HepG2 (cell line): ENCODE data around the gene ARHGEF11. TPM values are rescaled to one million over a fixed set of nuclear protein-coding genes. Genes with fewer than 3 reads are reported as not detected.

Experiments
- ATAC-seq: fragments of 200-7000 bp; cut with Tn5 transposase; 3 replicates; pipeline ENCODE4 v1.9.1; 2020; ENCODE audit warnings: mild to moderate bottlenecking, moderate library complexity
- BruUV-seq: library from RNA; stranded (reverse); fragments of 400-500 nt; replicated peaks from 2 replicates; lab custom pipeline; 2021; lab: Mats Ljungman, UMichigan
- CTCF ChIA-PET: fragments of 300-600 bp; formaldehyde crosslinking; extraction: SDS; loops from one replicate; lab custom pipeline; 2021; ENCODE audit warnings: low total read pairs, inconsistent platforms, low intra/inter-chr PET ratio; lab: Yijun Ruan, JAX
- POLR2A ChIA-PET: fragments of 350-600 bp; sonication (Branson Sonifier 250); formaldehyde crosslinking; loops from one replicate; lab custom pipeline; 2020; ENCODE audit warnings: antibody characterized with exemption, inconsistent platforms; lab: Yijun Ruan, JAX
- DNase-seq: peaks from one replicate; pipeline ENCODE4 v3.0.0-alpha.2; 2015; ENCODE audit warnings: low spot score
- FAIRE-seq: peaks from 3 replicates; lab custom pipeline; 2011; peaks lifted over from hg19 to GRCh38; lab: Jason Lieb, UNC
- H2AFZ ChIP-seq: one replicate; pipeline ENCODE4 v1.6.1; 2011; ENCODE audit warnings: low read length, inconsistent platforms
- H3K27ac ChIP-seq: fragments of 300-600 bp; 3 replicates; pipeline ENCODE4 v1.8.0; 2011; ENCODE audit warnings: mixed run types, mild to moderate bottlenecking, mixed read lengths, low read length, inconsistent platforms; ENCODE audit not compliant: insufficient read depth; ENCODE audit errors: extremely low read length
- H3K27me3 ChIP-seq, 2 experiments: fragments of 200-600 bp in 1 of 2; 2 replicates in 1 of 2; 3 replicates in 1 of 2; pipeline versions ENCODE4 v1.6.0 to v1.8.0; 2011; ENCODE audit warnings: low read length in 2 of 2, mild to moderate bottlenecking in 2 of 2, moderate library complexity in 2 of 2, inconsistent platforms in 1 of 2; ENCODE audit not compliant: insufficient read depth in 2 of 2, control insufficient read depth in 1 of 2
- H3K36me3 ChIP-seq, 2 experiments: fragments of 200-600 bp in 1 of 2; replicated peaks in 1 of 2; 2 replicates in 1 of 2; 3 replicates in 1 of 2; pipeline versions ENCODE4 v1.5.1 to v1.8.0; 2011; ENCODE audit warnings: low read length in 2 of 2, inconsistent platforms in 1 of 2; ENCODE audit not compliant: insufficient read depth in 2 of 2, control insufficient read depth in 1 of 2
- H3K4me1 ChIP-seq: 2 replicates; pipeline ENCODE4 v1.5.1; 2012; ENCODE audit warnings: low read length, inconsistent platforms; ENCODE audit not compliant: insufficient read depth
- H3K4me2 ChIP-seq: 2 replicates; pipeline ENCODE4 v1.6.0; 2011; ENCODE audit warnings: low read depth, low read length, inconsistent platforms
- H3K4me3 ChIP-seq, 3 experiments: fragments of 200-600 bp in 1 of 3; sonication (generic), shearing (Covaris generic) in 1 of 3; replicated peaks in 1 of 3; 2 replicates each; pipeline ENCODE4 v1.5.1; 2011 to 2016; ENCODE audit warnings: low read length in 3 of 3, inconsistent platforms in 2 of 3, low read depth in 2 of 3, mild to moderate bottlenecking in 2 of 3, control low read depth in 1 of 3, mixed read lengths in 1 of 3; ENCODE audit not compliant: insufficient read depth in 1 of 3
- H3K79me2 ChIP-seq: one replicate; pipeline ENCODE4 v1.6.1; 2011; ENCODE audit warnings: low read length, inconsistent platforms; ENCODE audit not compliant: insufficient read depth
- H3K9ac ChIP-seq: 2 replicates; pipeline ENCODE4 v1.6.0; 2011; ENCODE audit warnings: mild to moderate bottlenecking, low read depth, low read length, inconsistent platforms; ENCODE audit not compliant: insufficient read depth
- H3K9me3 ChIP-seq: 2 replicates; pipeline ENCODE4 v1.5.1; 2012; ENCODE audit warnings: mild to moderate bottlenecking, low read length
- H4K20me1 ChIP-seq: 2 replicates; pipeline ENCODE4 v1.6.0; 2011; ENCODE audit warnings: inconsistent platforms, mild to moderate bottlenecking, low read length, moderate library complexity; ENCODE audit not compliant: insufficient read depth
- BCL3 ChIP-seq: sonication (generic); formaldehyde crosslinking; IDR thresholded peaks from 2 replicates; pipeline ENCODE4 v1.5.1; 2020; ENCODE audit warnings: mild to moderate bottlenecking, missing genetic modification reagents, moderate library complexity
- ELK4 ChIP-seq: sonication (generic); formaldehyde crosslinking; IDR thresholded peaks from 2 replicates; pipeline ENCODE4 v1.9.0; 2021; ENCODE audit warnings: missing genetic modification reagents, borderline replicate concordance
- KDM2A ChIP-seq: sonication (generic); formaldehyde crosslinking; IDR thresholded peaks from 2 replicates; pipeline ENCODE4 v1.4.0; 2020; ENCODE audit warnings: low read depth, missing genetic modification reagents, borderline replicate concordance
- PHF21A ChIP-seq: sonication (generic); formaldehyde crosslinking; IDR thresholded peaks from 2 replicates; pipeline ENCODE4 v1.5.0; 2020; ENCODE audit warnings: mild to moderate bottlenecking, missing genetic modification reagents
- YEATS4 ChIP-seq: sonication (generic); formaldehyde crosslinking; IDR thresholded peaks from 2 replicates; pipeline ENCODE4 v1.4.0; 2020; ENCODE audit warnings: missing genetic modification reagents, borderline replicate concordance
- ZFYVE20 ChIP-seq: sonication (generic); formaldehyde crosslinking; IDR thresholded peaks from 2 replicates; pipeline ENCODE4 v1.8.0; 2023; ENCODE audit warnings: low read depth, mild to moderate bottlenecking, moderate library complexity, missing genetic modification reagents, borderline replicate concordance
- ZNF530 ChIP-seq: sonication (generic); formaldehyde crosslinking; IDR thresholded peaks from 2 replicates; pipeline ENCODE4 v1.5.0; 2020; ENCODE audit warnings: low read depth, mild to moderate bottlenecking, missing genetic modification reagents
- ZNF574 ChIP-seq: sonication (generic); formaldehyde crosslinking; IDR thresholded peaks from 2 replicates; pipeline ENCODE4 v1.4.0; 2020; ENCODE audit warnings: missing genetic modification reagents
- ZNF777 ChIP-seq: sonication (generic); formaldehyde crosslinking; IDR thresholded peaks from 2 replicates; pipeline ENCODE4 v1.4.0; 2020; ENCODE audit warnings: missing genetic modification reagents
- WGBS: methylation state at CpG from one replicate; pipeline ENCODE4 v1.1.6; 2017; ENCODE audit warnings: low lambda C conversion rate; 5-methylcytosine and 5-hydroxymethylcytosine counted together
- in situ Hi-C: cut with HindIII; loops from 2 replicates; pipeline ENCODE4 v1.10.0; 2017; ENCODE audit warnings: low pct_unique_long_range_greater_than_20kb; ENCODE audit not compliant: extremely low pct_ligation_motif_present
- intact Hi-C: fragments of 100-400 bp; cut with micrococcal nuclease; formaldehyde crosslinking; loops from one replicate; pipeline ENCODE4 v1.10.0; 2022; ENCODE audit not compliant: unreplicated experiment
- polyA plus RNA-seq, 8 experiments: library from polyadenylated mRNA; depleted of rRNA in 3 of 8; stranded (reverse) in 7 of 8; unstranded in 1 of 8; fragments of >200 nt; fragmentation: Illumina TruSeq in 4 of 8; extraction: Trizol in 4 of 8; gene quantifications; 2 replicates each; pipeline versions ENCODE4 v1.2.1 to v1.2.3, GENCODE V29; 2011 to 2016; ENCODE audit warnings: low read depth in 4 of 8, missing spikeins in 1 of 8, mixed read lengths in 1 of 8; ENCODE audit not compliant: insufficient read depth in 1 of 8
- total RNA-seq, 5 experiments: library from RNA; depleted of rRNA; stranded (reverse); fragments of >200 nt; fragmentation: Illumina TruSeq; extraction: Trizol; gene quantifications; 2 replicates each; pipeline ENCODE4 v1.2.3, GENCODE V29; 2016; ENCODE audit warnings: low read depth in 1 of 5
- TF ChIP-seq, protein P1 (sequence below): IDR thresholded peaks from 2 replicates; pipeline ENCODE4 v1.6.1; 2016; ENCODE audit warnings: low read depth, missing genetic modification reagents, missing compliant biosample characterization

ARHGEF11 gene
- total and polyA plus RNA-seq, 2 of the 13 experiments (the other 11 are each of a cell fraction or from before 2014, with no cell fraction given): 16.5 to 21.2 TPM

DNA sequence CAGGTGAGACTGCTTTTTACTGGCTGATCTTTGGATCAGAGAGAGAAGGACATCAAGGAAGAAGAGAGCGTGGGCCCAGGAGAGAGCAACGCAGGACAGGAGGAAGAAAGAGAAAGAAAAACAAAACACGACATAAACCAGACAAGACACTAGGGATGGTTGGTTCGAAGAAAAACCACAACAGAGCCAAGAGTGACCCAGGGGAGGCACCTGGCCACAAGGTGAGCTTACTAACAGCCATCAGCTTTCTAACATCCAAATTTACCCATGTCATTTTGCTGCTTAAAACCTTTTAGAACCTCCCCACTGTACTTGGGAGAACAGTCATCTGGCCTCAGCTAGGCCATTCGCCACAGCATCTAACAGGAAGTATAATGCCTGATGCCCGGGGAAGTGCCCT is 57.8 kb downstream of the ARHGEF11 start (continued):
- TF ChIP-seq BCL3 (CRISPR knock-in tag): no peak

DNA sequence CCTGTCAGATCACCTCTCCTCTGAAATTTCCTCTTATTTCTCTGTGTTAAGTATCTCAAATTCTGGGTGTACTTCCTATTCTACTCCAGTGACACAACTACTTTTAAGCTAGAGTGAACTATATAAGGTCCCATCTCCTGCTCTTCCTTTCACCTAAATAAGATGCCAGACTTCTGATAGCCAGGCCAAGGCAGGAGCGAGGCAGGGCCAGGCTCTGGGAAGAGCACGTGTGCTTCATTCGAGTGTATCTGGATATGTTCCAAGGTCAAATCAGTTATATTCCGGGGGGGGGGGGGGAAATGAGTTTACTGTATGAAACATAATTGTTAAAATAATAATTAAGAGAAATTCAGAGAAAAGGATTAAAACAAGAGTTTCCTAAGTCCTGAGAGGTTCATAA is 65.0 kb downstream of the ARHGEF11 start:
- intact Hi-C loops (loop anchor here (5.0 kb wide), 1 partner anchor 92 kb away; no protein-coding TSS in a partner anchor), in situ Hi-C loops (no loop called here)
- H3K9ac ChIP-seq: no peak overlapping the region
- 63% methylated on average over 4 of the region's 4 CpGs for WGBS
- H3K4me3 ChIP-seq: no peak overlapping the region
- TF ChIP-seq ZNF574 (CRISPR knock-in tag) (no peak), ZNF777 (CRISPR knock-in tag) (no peak), PHF21A (CRISPR knock-in tag) (no peak), KDM2A (CRISPR knock-in tag) (no peak), ELK4 (CRISPR knock-in tag) (no peak), ZFYVE20 (CRISPR knock-in tag) (no peak), ZNF530 (CRISPR knock-in tag) (no peak), YEATS4 (CRISPR knock-in tag) (no peak)
- TF ChIP-seq, protein P1, sequence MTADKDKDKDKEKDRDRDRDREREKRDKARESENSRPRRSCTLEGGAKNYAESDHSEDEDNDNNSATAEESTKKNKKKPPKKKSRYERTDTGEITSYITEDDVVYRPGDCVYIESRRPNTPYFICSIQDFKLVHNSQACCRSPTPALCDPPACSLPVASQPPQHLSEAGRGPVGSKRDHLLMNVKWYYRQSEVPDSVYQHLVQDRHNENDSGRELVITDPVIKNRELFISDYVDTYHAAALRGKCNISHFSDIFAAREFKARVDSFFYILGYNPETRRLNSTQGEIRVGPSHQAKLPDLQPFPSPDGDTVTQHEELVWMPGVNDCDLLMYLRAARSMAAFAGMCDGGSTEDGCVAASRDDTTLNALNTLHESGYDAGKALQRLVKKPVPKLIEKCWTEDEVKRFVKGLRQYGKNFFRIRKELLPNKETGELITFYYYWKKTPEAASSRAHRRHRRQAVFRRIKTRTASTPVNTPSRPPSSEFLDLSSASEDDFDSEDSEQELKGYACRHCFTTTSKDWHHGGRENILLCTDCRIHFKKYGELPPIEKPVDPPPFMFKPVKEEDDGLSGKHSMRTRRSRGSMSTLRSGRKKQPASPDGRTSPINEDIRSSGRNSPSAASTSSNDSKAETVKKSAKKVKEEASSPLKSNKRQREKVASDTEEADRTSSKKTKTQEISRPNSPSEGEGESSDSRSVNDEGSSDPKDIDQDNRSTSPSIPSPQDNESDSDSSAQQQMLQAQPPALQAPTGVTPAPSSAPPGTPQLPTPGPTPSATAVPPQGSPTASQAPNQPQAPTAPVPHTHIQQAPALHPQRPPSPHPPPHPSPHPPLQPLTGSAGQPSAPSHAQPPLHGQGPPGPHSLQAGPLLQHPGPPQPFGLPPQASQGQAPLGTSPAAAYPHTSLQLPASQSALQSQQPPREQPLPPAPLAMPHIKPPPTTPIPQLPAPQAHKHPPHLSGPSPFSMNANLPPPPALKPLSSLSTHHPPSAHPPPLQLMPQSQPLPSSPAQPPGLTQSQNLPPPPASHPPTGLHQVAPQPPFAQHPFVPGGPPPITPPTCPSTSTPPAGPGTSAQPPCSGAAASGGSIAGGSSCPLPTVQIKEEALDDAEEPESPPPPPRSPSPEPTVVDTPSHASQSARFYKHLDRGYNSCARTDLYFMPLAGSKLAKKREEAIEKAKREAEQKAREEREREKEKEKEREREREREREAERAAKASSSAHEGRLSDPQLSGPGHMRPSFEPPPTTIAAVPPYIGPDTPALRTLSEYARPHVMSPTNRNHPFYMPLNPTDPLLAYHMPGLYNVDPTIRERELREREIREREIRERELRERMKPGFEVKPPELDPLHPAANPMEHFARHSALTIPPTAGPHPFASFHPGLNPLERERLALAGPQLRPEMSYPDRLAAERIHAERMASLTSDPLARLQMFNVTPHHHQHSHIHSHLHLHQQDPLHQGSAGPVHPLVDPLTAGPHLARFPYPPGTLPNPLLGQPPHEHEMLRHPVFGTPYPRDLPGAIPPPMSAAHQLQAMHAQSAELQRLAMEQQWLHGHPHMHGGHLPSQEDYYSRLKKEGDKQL: no peak
- BruUV-seq: no TSS peak
- no peak for FAIRE-seq
- H4K20me1 ChIP-seq: no peaks in the 10 kb centered on the region
- no peak overlapping the region for H3K27ac ChIP-seq
- no peak for ATAC-seq
- no peaks in the 10 kb centered on the region for H3K27me3 ChIP-seq
- no peak overlapping the region for H2AFZ ChIP-seq
- no peaks in the 10 kb centered on the region for H3K79me2 ChIP-seq
- peaks cover 22 to 62% of the 10 kb centered on the region in 2 experiments; a peak in 4 of 5 replicates for H3K36me3 ChIP-seq
- H3K4me2 ChIP-seq: no peak overlapping the region
- no peak for DNase-seq
- no peaks in the 10 kb centered on the region; the same call in 1 of the 2 replicates for H3K4me1 ChIP-seq
- ChIA-PET POLR2A (no interaction called here), CTCF (no interaction called here)
- no peaks in the 10 kb centered on the region for H3K9me3 ChIP-seq
